Fibroblast of villous mesenchyme (primary cell): Measurements from ENCODE around the gene FNIP2. TPM values are rescaled to one million over a fixed set of nuclear protein-coding genes. Genes with fewer than 3 reads are reported as not detected.

ENCODE experiments used
- DNase-seq: peaks from one replicate; pipeline ENCODE4 v3.0.0-alpha.2; 2010; ENCODE audit warnings: low read depth
- H3K4me3 ChIP-seq: 2 replicates; pipeline ENCODE4 v1.5.1; 2011; ENCODE audit warnings: low read depth, mild to moderate bottlenecking, low read length
- CTCF ChIP-seq: IDR thresholded peaks from 2 replicates; pipeline ENCODE4 v1.5.1; 2012; ENCODE audit warnings: low read depth, mild to moderate bottlenecking, low read length; ENCODE audit not compliant: insufficient read depth
- total RNA-seq: library from RNA; depleted of rRNA; stranded (reverse); fragments of >200 nt; gene quantifications from 2 replicates; pipeline ENCODE4 v1.2.3, GENCODE V29; 2012

FNIP2 gene
- total RNA-seq, 1 donor, result 24.6 TPM

GRCh38 chr4:158810487-158811215, 41.8 kb downstream of the FNIP2 start:
- peak; percentile 96 for DNase-seq
- no peak for TF ChIP-seq CTCF
- H3K4me3 ChIP-seq, result no peak overlapping the region

- H3K4me3 ChIP-seq, result no peak overlapping the region
- TF ChIP-seq CTCF, result no peak
- DNase-seq, result no peak
Observed at GRCh38 chr4:158811216-158811540, 42.4 kb downstream of the FNIP2 start.

- DNase-seq, result peak; percentile 59
- TF ChIP-seq CTCF, result no peak
- no peak overlapping the region for H3K4me3 ChIP-seq
Observed at GRCh38 chr4:158811704-158812103, 42.9 kb downstream of the FNIP2 start.

GRCh38 chr4:158812133-158812532, 43.3 kb downstream of the FNIP2 start:
- DNase-seq, result no peak
- no peak overlapping the region for H3K4me3 ChIP-seq

GRCh38 chr4:158812543-158812942, 43.7 kb downstream of the FNIP2 start:
- TF ChIP-seq CTCF, result no peak
- H3K4me3 ChIP-seq, result no peak overlapping the region
- no peak for DNase-seq

More at GRCh38 chr4:158812133-158812532, 43.3 kb downstream of the FNIP2 start:
- TF ChIP-seq CTCF, result no peak

GRCh38 chr4:158813113-158813512, 44.3 kb downstream of the FNIP2 start:
- TF ChIP-seq CTCF, result no peak
- DNase-seq, result no peak
- H3K4me3 ChIP-seq, result no peak overlapping the region

- DNase-seq, result peak; percentile 44
Observed at GRCh38 chr4:158814207-158814606, 45.4 kb downstream of the FNIP2 start.

More at GRCh38 chr4:158814207-158814606, 45.4 kb downstream of the FNIP2 start:
- no peak for TF ChIP-seq CTCF
- no peak overlapping the region for H3K4me3 ChIP-seq
